IPS DF 6.9 (cell line): ENCODE measurements around the gene UNKL.

Experiments used
- DNase-seq: peaks from one replicate; pipeline ENCODE4 v3.0.0-alpha.2; 2013; ENCODE audit warnings: low read depth, low spot score
- H3K27ac ChIP-seq: one replicate; pipeline ENCODE4 v1.5.1; 2013; ENCODE audit warnings: low read length, control low read depth
- H3K27me3 ChIP-seq: 2 replicates; pipeline ENCODE4 v1.6.1; 2013; ENCODE audit warnings: mild to moderate bottlenecking, low read length; ENCODE audit not compliant: control insufficient read depth, insufficient read depth
- H3K36me3 ChIP-seq: 2 replicates; pipeline ENCODE4 v1.6.1; 2013; ENCODE audit warnings: low read length; ENCODE audit not compliant: control insufficient read depth, insufficient read depth
- H3K4me1 ChIP-seq: 2 replicates; pipeline ENCODE4 v1.6.1; 2013; ENCODE audit warnings: low read length; ENCODE audit not compliant: control insufficient read depth, insufficient read depth
- H3K4me3 ChIP-seq: 2 replicates; pipeline ENCODE4 v1.5.1; 2013; ENCODE audit warnings: mild to moderate bottlenecking, low read length
- H3K9me3 ChIP-seq: 2 replicates; pipeline ENCODE4 v1.6.1; 2013; ENCODE audit warnings: low read length, inconsistent platforms; ENCODE audit not compliant: control insufficient read depth, insufficient read depth
- WGBS: extraction: QIAGEN DNeasy Blood & Tissue Kit; methylation state at CpG from one replicate; pipeline ENCODE4 v1.1.7; 2013; ENCODE audit warnings: mixed read lengths, missing lambda C conversion rate; ENCODE audit not compliant: insufficient read length, insufficient coverage; 5-methylcytosine and 5-hydroxymethylcytosine counted together

The UNKL gene

GRCh38 chr16:1430759-1431496, 16.4 kb upstream of the UNKL start, which contains the start of gene PERCC1:
PERCC1 (plus strand) TSS chr16:1431078; CDS start chr16:1432594, 1,516 bp downstream.
- DNase-seq = no peak
- no peaks in the 10 kb centered on the region; the same call in 1 of the 2 replicates for H3K36me3 ChIP-seq
- H3K4me1 ChIP-seq = peaks cover 1% of the 10 kb centered on the region; the same call in 1 of the 2 replicates
- H3K27me3 ChIP-seq = no peaks in the 10 kb centered on the region
- no peak within 1 kb of the TSS for H3K4me3 ChIP-seq
- H3K27ac ChIP-seq = no peak within 1 kb of the TSS
- H3K9me3 ChIP-seq = no peaks in the 10 kb centered on the region
- whole genome bisulfite sequencing = no CpG with 5 or more reads among the region's 35 CpGs

GRCh38 chr16:1430214-1430758, 15.8 kb upstream of the UNKL start:
- H3K36me3 ChIP-seq = no peaks in the 10 kb centered on the region; the same call in 1 of the 2 replicates
- no peak overlapping the region for H3K27ac ChIP-seq
- no peak for DNase-seq
- WGBS = no CpG with 5 or more reads among the region's 14 CpGs
- H3K4me1 ChIP-seq = peaks cover 1% of the 10 kb centered on the region; the same call in 1 of the 2 replicates
- no peaks in the 10 kb centered on the region for H3K9me3 ChIP-seq
- H3K27me3 ChIP-seq = no peaks in the 10 kb centered on the region
- H3K4me3 ChIP-seq = no peak overlapping the region

- Histone ChIP-seq H3K36me3 (no peaks in the 10 kb centered on the region; the same call in 1 of the 2 replicates), H3K4me1 (peaks cover 1% of the 10 kb centered on the region; the same call in 1 of the 2 replicates), H3K27me3 (no peaks in the 10 kb centered on the region), H3K27ac (no peak overlapping the region), H3K4me3 (no peak overlapping the region), H3K9me3 (no peaks in the 10 kb centered on the region)
- WGBS = no CpG with 5 or more reads among the region's 13 CpGs
- DNase-seq = no peak
Observed at GRCh38 chr16:1429631-1430030, 15.1 kb upstream of the UNKL start.

GRCh38 chr16:1429012-1429411, 14.5 kb upstream of the UNKL start:
- Histone ChIP-seq H3K9me3 (no peaks in the 10 kb centered on the region), H3K4me1 (peaks cover 1% of the 10 kb centered on the region; the same call in 1 of the 2 replicates), H3K27me3 (no peaks in the 10 kb centered on the region), H3K4me3 (no peak overlapping the region), H3K27ac (no peak overlapping the region), H3K36me3 (no peaks in the 10 kb centered on the region; the same call in 1 of the 2 replicates)
- WGBS = no CpG with 5 or more reads among the region's 11 CpGs
- no peak for DNase-seq

GRCh38 chr16:1428511-1428910, 14.0 kb upstream of the UNKL start:
- no CpG with 5 or more reads among the region's 21 CpGs for WGBS
- no peak overlapping the region for H3K27ac ChIP-seq
- DNase-seq = no peak
- H3K9me3 ChIP-seq = no peaks in the 10 kb centered on the region
- no peak overlapping the region for H3K4me3 ChIP-seq
- no peaks in the 10 kb centered on the region; the same call in 1 of the 2 replicates for H3K36me3 ChIP-seq
- H3K27me3 ChIP-seq = no peaks in the 10 kb centered on the region
- H3K4me1 ChIP-seq = peaks cover 1% of the 10 kb centered on the region; the same call in 1 of the 2 replicates

GRCh38 chr16:1427473-1428461, 13.3 kb upstream of the UNKL start:
- WGBS = no CpG with 5 or more reads among the region's 53 CpGs
- no peaks in the 10 kb centered on the region; the same call in 1 of the 2 replicates for H3K36me3 ChIP-seq
- peaks cover 1% of the 10 kb centered on the region; the same call in 1 of the 2 replicates for H3K4me1 ChIP-seq
- H3K9me3 ChIP-seq = no peaks in the 10 kb centered on the region
- no peak overlapping the region for H3K4me3 ChIP-seq
- H3K27ac ChIP-seq = no peak overlapping the region
- no peaks in the 10 kb centered on the region for H3K27me3 ChIP-seq
- DNase-seq = no peak

GRCh38 chr16:1426734-1427471, 12.4 kb upstream of the UNKL start:
- Histone ChIP-seq H3K4me3 (no peak overlapping the region), H3K27me3 (no peaks in the 10 kb centered on the region), H3K9me3 (no peaks in the 10 kb centered on the region), H3K4me1 (peaks cover 1% of the 10 kb centered on the region; the same call in 1 of the 2 replicates), H3K36me3 (no peaks in the 10 kb centered on the region; the same call in 1 of the 2 replicates), H3K27ac (no peak overlapping the region)
- no CpG with 5 or more reads among the region's 42 CpGs for WGBS
- no peak for DNase-seq

- no peaks in the 10 kb centered on the region for H3K27me3 ChIP-seq
- H3K27ac ChIP-seq = no peak overlapping the region
- H3K4me1 ChIP-seq = peaks cover 1% of the 10 kb centered on the region; the same call in 1 of the 2 replicates
- no peak overlapping the region for H3K4me3 ChIP-seq
- H3K9me3 ChIP-seq = no peaks in the 10 kb centered on the region
- WGBS = no CpG with 5 or more reads among the region's 16 CpGs
- DNase-seq = no peak
- H3K36me3 ChIP-seq = no peaks in the 10 kb centered on the region; the same call in 1 of the 2 replicates
Observed at GRCh38 chr16:1425616-1426370, 11.3 kb upstream of the UNKL start.

- no CpG with 5 or more reads among the region's 12 CpGs for WGBS
- no peaks in the 10 kb centered on the region for H3K27me3 ChIP-seq
- H3K36me3 ChIP-seq = no peaks in the 10 kb centered on the region; the same call in 1 of the 2 replicates
- H3K4me3 ChIP-seq = no peak overlapping the region
- peaks cover 1% of the 10 kb centered on the region; the same call in 1 of the 2 replicates for H3K4me1 ChIP-seq
- no peak overlapping the region for H3K27ac ChIP-seq
- H3K9me3 ChIP-seq = no peaks in the 10 kb centered on the region
- DNase-seq = no peak
Observed at GRCh38 chr16:1424028-1424427, 9.5 kb upstream of the UNKL start.
